H1 (cell line): Measurements from ENCODE around the gene KCMF1. TPM values are rescaled to one million over a fixed set of nuclear protein-coding genes. Genes with fewer than 3 reads are reported as not detected.

Experiments used
- CTCF ChIA-PET: fragments of 300-600 bp; sonication (Branson Sonifier 250); formaldehyde crosslinking; loops from one replicate; lab custom pipeline; 2021; ENCODE audit not compliant: partially characterized antibody; lab: Charles Lee
- POLR2A ChIA-PET: fragments of 300-600 bp; sonication (Branson Sonifier 250); formaldehyde crosslinking; loops from one replicate; lab custom pipeline; 2021; ENCODE audit warnings: inconsistent platforms; ENCODE audit not compliant: partially characterized antibody; lab: Charles Lee
- DNase-seq, 2 experiments: peaks; one replicate each; pipeline versions ENCODE4 v3.0.0 to v3.0.0-alpha.2; 2010 to 2022; ENCODE audit warnings: low spot score in 2 of 2, low read depth in 1 of 2, mixed read lengths in 1 of 2
- FAIRE-seq: peaks from 2 replicates; lab custom pipeline; 2011; peaks lifted over from hg19 to GRCh38; lab: Jason Lieb, UNC
- H2AFZ ChIP-seq: 2 replicates; pipeline ENCODE4 v1.8.1; 2012; ENCODE audit warnings: low read length, inconsistent platforms
- H2AK5ac ChIP-seq: 2 replicates; pipeline ENCODE4 v1.6.1; 2013; ENCODE audit warnings: low read depth, low read length
- H2BK120ac ChIP-seq: replicated peaks from 2 replicates; pipeline ENCODE3; 2013; ENCODE audit warnings: low read depth, low read length, inconsistent platforms
- H2BK12ac ChIP-seq: 2 replicates; pipeline ENCODE4 v1.6.1; 2013; ENCODE audit warnings: low read depth, low read length
- H2BK15ac ChIP-seq: 2 replicates; pipeline ENCODE4 v1.6.1; 2013; ENCODE audit warnings: low read length
- H2BK20ac ChIP-seq: 2 replicates; pipeline ENCODE4 v1.6.1; 2013; ENCODE audit warnings: low read length
- H2BK5ac ChIP-seq: 2 replicates; pipeline ENCODE4 v1.6.1; 2013; ENCODE audit warnings: low read depth, low read length
- H3K14ac ChIP-seq: 2 replicates; pipeline ENCODE4 v1.6.1; 2013; ENCODE audit warnings: inconsistent platforms; ENCODE audit not compliant: insufficient read length
- H3K18ac ChIP-seq: 2 replicates; pipeline ENCODE4 v1.6.1; 2013; ENCODE audit warnings: low read length; ENCODE audit errors: extremely low read depth
- H3K23ac ChIP-seq: 2 replicates; pipeline ENCODE4 v1.6.1; 2013; ENCODE audit warnings: inconsistent platforms; ENCODE audit not compliant: insufficient read length
- H3K23me2 ChIP-seq: 2 replicates; pipeline ENCODE4 v1.6.1; 2013; ENCODE audit warnings: low read depth, low read length
- H3K27ac ChIP-seq: 2 replicates; pipeline ENCODE4 v1.6.1; 2011; ENCODE audit warnings: low read depth, low read length, inconsistent platforms
- H3K27me3 ChIP-seq, 4 experiments: replicated peaks in 1 of 4; 1 replicate in 1 of 4; 2 replicates in 3 of 4; pipeline versions ENCODE4 v1.6.1 to v1.8.1; 2011 to 2013; ENCODE audit warnings: low read length in 3 of 4, mild to moderate bottlenecking in 3 of 4, inconsistent platforms in 2 of 4, mixed read lengths in 2 of 4, moderate library complexity in 1 of 4; ENCODE audit not compliant: control insufficient read depth in 3 of 4, insufficient read depth in 3 of 4; ENCODE audit errors: extremely low read depth in 1 of 4
- H3K36me3 ChIP-seq, 4 experiments: 2 replicates each; pipeline versions ENCODE4 v1.6.1 to v1.8.1; 2011 to 2013; ENCODE audit warnings: mild to moderate bottlenecking in 4 of 4, low read length in 3 of 4, moderate library complexity in 2 of 4, control low read depth in 1 of 4, inconsistent platforms in 1 of 4; ENCODE audit not compliant: insufficient read depth in 4 of 4, control insufficient read depth in 2 of 4
- H3K4ac ChIP-seq: replicated peaks from 2 replicates; pipeline ENCODE3; 2013; ENCODE audit warnings: low read length, low read depth, mixed read lengths, inconsistent platforms; ENCODE audit not compliant: insufficient read length
- H3K4me1 ChIP-seq, 4 experiments: replicated peaks in 1 of 4; 1 replicate in 1 of 4; 2 replicates in 3 of 4; pipeline versions ENCODE4 v1.6.1 to v1.8.1; 2011 to 2013; ENCODE audit warnings: low read length in 3 of 4, inconsistent platforms in 2 of 4, mixed read lengths in 1 of 4; ENCODE audit not compliant: insufficient read depth in 4 of 4, control insufficient read depth in 3 of 4
- H3K4me2 ChIP-seq, 2 experiments: 2 replicates each; pipeline versions ENCODE4 v1.6.1 to v1.8.1; 2011 to 2013; ENCODE audit warnings: low read depth in 2 of 2, low read length in 2 of 2, control low read depth in 1 of 2, inconsistent platforms in 1 of 2, mild to moderate bottlenecking in 1 of 2; ENCODE audit not compliant: insufficient read depth in 1 of 2
- H3K4me3 ChIP-seq, 4 experiments: fragments of 200-600, 300-600 bp in 1 of 4; sonication (generic), shearing (Covaris generic), sonication (Bioruptor Twin) in 1 of 4; 2 replicates each; pipeline versions ENCODE4 v1.5.1 to v1.8.1; 2011 to 2016; ENCODE audit warnings: low read length in 4 of 4, low read depth in 3 of 4, control low read depth in 2 of 4, inconsistent platforms in 2 of 4, mild to moderate bottlenecking in 2 of 4, mixed read lengths in 1 of 4, moderate library complexity in 1 of 4; ENCODE audit not compliant: insufficient read depth in 2 of 4; ENCODE audit errors: extremely low read depth in 1 of 4
- H3K56ac ChIP-seq: replicated peaks from 2 replicates; pipeline ENCODE3; 2013; ENCODE audit warnings: low read depth, mild to moderate bottlenecking, mixed read lengths, low read length, inconsistent platforms; ENCODE audit not compliant: insufficient read length
- H3K79me1 ChIP-seq: 2 replicates; pipeline ENCODE4 v1.6.1; 2013; ENCODE audit warnings: low read depth, low read length, control low read depth
- H3K79me2 ChIP-seq, 2 experiments: 2 replicates each; pipeline versions ENCODE4 v1.6.1 to v1.8.1; 2012 to 2013; ENCODE audit warnings: low read length in 2 of 2, mild to moderate bottlenecking in 2 of 2, inconsistent platforms in 1 of 2; ENCODE audit not compliant: insufficient read depth in 2 of 2, control insufficient read depth in 1 of 2
- H3K9ac ChIP-seq, 4 experiments: replicated peaks in 1 of 4; 1 replicate in 1 of 4; 2 replicates in 3 of 4; pipeline versions ENCODE4 v1.6.1 to v1.8.1; 2011 to 2013; ENCODE audit warnings: low read depth in 3 of 4, low read length in 3 of 4, control low read depth in 2 of 4, mild to moderate bottlenecking in 2 of 4, moderate library complexity in 2 of 4, inconsistent platforms in 1 of 4; ENCODE audit errors: extremely low read depth in 1 of 4
- H3K9me3 ChIP-seq, 2 experiments: 2 replicates each; pipeline versions ENCODE4 v1.6.1 to v1.8.1; 2012 to 2013; ENCODE audit warnings: mild to moderate bottlenecking in 2 of 2, moderate library complexity in 2 of 2, control low read depth in 1 of 2, inconsistent platforms in 1 of 2, low read depth in 1 of 2, low read length in 1 of 2, mixed read lengths in 1 of 2; ENCODE audit not compliant: insufficient read depth in 2 of 2
- H4K20me1 ChIP-seq, 2 experiments: replicated peaks in 1 of 2; 2 replicates each; pipeline versions ENCODE3 to v1.8.1; 2011 to 2013; ENCODE audit warnings: inconsistent platforms in 2 of 2, low read length in 2 of 2, mild to moderate bottlenecking in 1 of 2; ENCODE audit not compliant: insufficient read depth in 2 of 2, control insufficient read depth in 1 of 2
- H4K5ac ChIP-seq: 2 replicates; pipeline ENCODE4 v1.6.1; 2013; ENCODE audit warnings: low read length, low read depth, mixed read lengths, inconsistent platforms; ENCODE audit not compliant: insufficient read length
- H4K8ac ChIP-seq: 2 replicates; pipeline ENCODE4 v1.8.0; 2013; ENCODE audit warnings: mild to moderate bottlenecking, moderate library complexity, low read length, inconsistent platforms; ENCODE audit not compliant: insufficient read depth; ENCODE audit errors: extremely low read depth
- H4K91ac ChIP-seq: replicated peaks from 2 replicates; pipeline ENCODE3; 2013; ENCODE audit warnings: low read length, mixed read lengths, inconsistent platforms; ENCODE audit not compliant: insufficient read length
- CBX8 ChIP-seq: fragments of 300-800, 300-1000 bp; sonication (generic); IDR thresholded peaks from 2 replicates; pipeline ENCODE4 v1.7.1; 2016; ENCODE audit warnings: low read depth, low read length, borderline replicate concordance
- CEBPB ChIP-seq: IDR thresholded peaks from 2 replicates; pipeline ENCODE4 v1.6.1; 2012; ENCODE audit warnings: low read depth, low read length
- CHD1 ChIP-seq: IDR thresholded peaks from 2 replicates; pipeline ENCODE4 v1.6.1; 2012; ENCODE audit warnings: low read depth, low read length, improper control_type of control experiment
- CHD2 ChIP-seq: IDR thresholded peaks from 2 replicates; pipeline ENCODE4 v1.6.1; 2012; ENCODE audit warnings: low read length, improper control_type of control experiment
- CREB1 ChIP-seq: IDR thresholded peaks from 2 replicates; pipeline ENCODE4 v1.6.1; 2012; ENCODE audit warnings: inconsistent platforms
- GTF2F1 ChIP-seq: IDR thresholded peaks from 2 replicates; pipeline ENCODE4 v1.6.1; 2012; ENCODE audit warnings: low read depth, low read length, improper control_type of control experiment, borderline replicate concordance
- HDAC2 ChIP-seq, 2 experiments: fragments of 300-600 bp in 1 of 2; sonication (generic) in 1 of 2; IDR thresholded peaks; 2 replicates each; pipeline ENCODE4 v1.6.1; 2011 to 2012; ENCODE audit warnings: low read depth in 2 of 2, low read length in 2 of 2, mild to moderate bottlenecking in 2 of 2, moderate library complexity in 2 of 2, borderline replicate concordance in 1 of 2, inconsistent platforms in 1 of 2
- KDM5A ChIP-seq: fragments of 200-600 bp; IDR thresholded peaks from 2 replicates; pipeline ENCODE4 v1.7.1; 2012; ENCODE audit warnings: mild to moderate bottlenecking, low read length, inconsistent platforms, mixed read lengths
- PHF8 ChIP-seq: fragments of 200-600 bp; sonication (generic); conservative IDR thresholded peaks from 2 replicates; pipeline ENCODE4 v1.7.1; 2012; ENCODE audit warnings: low read depth, mild to moderate bottlenecking, inconsistent platforms, low read length, moderate library complexity
- POU5F1 ChIP-seq: IDR thresholded peaks from 2 replicates; pipeline ENCODE4 v1.6.1; 2011; ENCODE audit warnings: low read depth, mild to moderate bottlenecking, low read length, moderate library complexity
- RFX5 ChIP-seq: IDR thresholded peaks from 2 replicates; pipeline ENCODE4 v1.6.1; 2011; ENCODE audit warnings: low read depth, low read length, improper control_type of control experiment, borderline replicate concordance
- SIX5 ChIP-seq: IDR thresholded peaks from 2 replicates; pipeline ENCODE4 v1.6.1; 2011; ENCODE audit warnings: mild to moderate bottlenecking, low read depth, low read length
- SP1 ChIP-seq: IDR thresholded peaks from 2 replicates; pipeline ENCODE4 v1.6.1; 2011; ENCODE audit warnings: low read depth, low read length
- SUZ12 ChIP-seq: fragments of 200-600 bp; sonication (generic); IDR thresholded peaks from 2 replicates; pipeline ENCODE4 v1.6.1; 2012; ENCODE audit warnings: mild to moderate bottlenecking, inconsistent platforms, low read length, moderate library complexity, mixed read lengths
- TCF12 ChIP-seq: IDR thresholded peaks from 2 replicates; pipeline ENCODE4 v1.6.1; 2011; ENCODE audit warnings: low read depth, mild to moderate bottlenecking, low read length
- TEAD4 ChIP-seq: IDR thresholded peaks from 2 replicates; pipeline ENCODE4 v1.6.1; 2012; ENCODE audit warnings: low read depth, low read length, inconsistent platforms, mixed read lengths
- WGBS, 2 experiments: shearing (Covaris generic) in 1 of 2; methylation state at CpG; one replicate each; pipeline versions ENCODE4 v1.1.6 to v1.1.7; 2013 to 2015; ENCODE audit warnings: low lambda C conversion rate in 2 of 2, mixed read lengths in 2 of 2, inconsistent platforms in 1 of 2, low coverage in 1 of 2, missing lambda C conversion rate in 1 of 2; ENCODE audit not compliant: insufficient replicate concordance in 2 of 2, insufficient coverage in 1 of 2, insufficient read length in 1 of 2; ENCODE audit errors: extremely low coverage in 1 of 2, missing lambda C conversion rate in 1 of 2; 5-methylcytosine and 5-hydroxymethylcytosine counted together
- polyA plus RNA-seq, 7 experiments: library from polyadenylated mRNA; depleted of rRNA in 3 of 7; stranded (reverse) in 5 of 7; unstranded in 2 of 7; fragments of >200 nt in 5 of 7; fragments of 200-250 nt in 2 of 7; gene quantifications; 1 replicate in 5 of 7; 2 replicates in 1 of 7; 4 replicates in 1 of 7; pipeline versions ENCODE4 v1.2.1 to v1.2.3, GENCODE V29; 2011 to 2013; ENCODE audit warnings: missing spikeins in 2 of 7, mixed read lengths in 2 of 7
- total RNA-seq: library from RNA; stranded (reverse); fragmentation: NEBNext Ultra II Directional; extraction: Animal tissue kit (Norgen Biotek cat#: 25700); gene quantifications from 2 replicates; pipeline ENCODE4 v1.2.1, GENCODE V29; 2021

Gene KCMF1
- total and polyA plus RNA-seq, 2 of the 8 experiments (the other 6 are each of a cell fraction or from before 2014, with no cell fraction given) = 86.9 to 149 TPM

GRCh38 chr2:85018049-85018447 lies 47.1 kb downstream of the KCMF1 start:
- no peak for DNase-seq
- Histone ChIP-seq H3K14ac (no peak overlapping the region), H3K56ac (no peak overlapping the region), H3K4me3 (no peak overlapping the region), H4K91ac (no peak overlapping the region), H2BK120ac (no peak overlapping the region), H3K4me2 (no peak overlapping the region), H3K23ac (no peak overlapping the region), H2BK15ac (no peak overlapping the region), H4K20me1 (peaks cover 5 to 6% of the 10 kb centered on the region in 2 experiments), H3K4ac (no peak overlapping the region), H4K8ac (no peak overlapping the region), H3K23me2 (no peaks in the 10 kb centered on the region), H2AK5ac (no peak overlapping the region), H3K9me3 (no peaks in the 10 kb centered on the region), H3K36me3 (no peaks in the 10 kb centered on the region), H2BK12ac (no peak overlapping the region), H2BK5ac (no peak overlapping the region), H3K27me3 (no peaks in the 10 kb centered on the region), H3K79me2 (peaks cover 19 to 96% of the 10 kb centered on the region in 2 experiments), H4K5ac (no peak overlapping the region), H3K9ac (no peak overlapping the region), H3K18ac (no peak overlapping the region), H3K79me1 (peaks cover 3% of the 10 kb centered on the region), H3K27ac (no peak overlapping the region), H3K4me1 (peaks cover 0 to 2% (median 0%) of the 10 kb centered on the region in 4 experiments; a peak in 2 of 7 replicates), H2BK20ac (no peak overlapping the region), H2AFZ (no peak overlapping the region)
- ChIA-PET CTCF (interaction anchor here (0.6 to 2.1 kb wide), 19 partner anchors 9 to 928 kb away, joined by 3 to 14 read pairs (median 3); no protein-coding TSS in a partner anchor), POLR2A (interaction anchor here (0.9 to 1.2 kb wide), 2 partner anchors 39 to 60 kb away, joined by 3 read pairs; no protein-coding TSS in a partner anchor)
- no peak for FAIRE-seq
- 79% methylated on average over 7 of the region's 8 CpGs; no CpG with 5 or more reads in 1 of the 2 experiments for WGBS, 2 experiments
- TF ChIP-seq SIX5 (no peak), SUZ12 (no peak), CHD2 (no peak), CEBPB (no peak), CBX8 (no peak), HDAC2 (IDR thresholded peaks at IDR 0.05; ENCODE audit: borderline replicate concordance in 1 of 2, low read depth in 2 of 2, low read length in 2 of 2) (no peak), TCF12 (no peak), RFX5 (no peak), GTF2F1 (no peak), KDM5A (no peak), TEAD4 (no peak), CHD1 (no peak), PHF8 (no peak), SP1 (no peak), POU5F1 (no peak), CREB1 (no peak)
